T-helper 2 cell treated with Interferon-gamma antibody and Interleukin-4, amounts not matched to agents 100 ng/mL and 5 ng/mL, for 36 hours (primary cell): Measurements from ENCODE around the gene TBC1D5. TPM values are rescaled to one million over a fixed set of nuclear protein-coding genes. Genes with fewer than 3 reads are reported as not detected.
"Not testable (repeated sequence)": the region's sequence is repeated elsewhere in the genome, so short reads cannot be mapped to it uniquely, and the experiment has no call there.

ENCODE experiments used
- intact Hi-C: fragments of 100-400 bp; cut with micrococcal nuclease; formaldehyde crosslinking; loops from one replicate; pipeline ENCODE4 v1.15.1; 2023
- total RNA-seq: library from RNA; stranded (reverse); gene quantifications from 2 replicates; pipeline ENCODE4 v1.2.3, GENCODE V29; 2022

TBC1D5 gene
- total RNA-seq, 1 donor from 2014 or later = 51.6 TPM

DNA sequence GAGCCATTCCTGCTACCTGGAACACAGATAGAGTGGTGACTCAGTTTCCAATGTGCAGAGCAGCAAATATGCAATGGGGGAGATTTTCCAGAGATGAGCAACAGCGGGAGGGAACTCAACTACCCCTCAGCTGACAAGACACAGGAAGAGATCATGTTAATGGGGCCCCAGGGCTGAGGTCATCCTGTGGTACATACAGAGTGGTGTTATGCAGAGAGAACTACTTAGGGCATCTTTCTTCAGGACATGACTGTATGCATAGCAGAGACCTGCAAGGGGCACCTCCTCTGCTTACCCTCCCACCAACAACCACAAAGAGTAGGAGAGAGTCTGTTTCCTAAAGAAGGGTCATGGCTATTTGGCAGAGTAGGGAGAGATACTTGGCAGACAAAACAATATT is 6.8 kb upstream of the TBC1D5 start:
- intact Hi-C loops = loop anchor here (10.0 kb wide), 1 partner anchor 594 kb away; no protein-coding TSS in a partner anchor

DNA sequence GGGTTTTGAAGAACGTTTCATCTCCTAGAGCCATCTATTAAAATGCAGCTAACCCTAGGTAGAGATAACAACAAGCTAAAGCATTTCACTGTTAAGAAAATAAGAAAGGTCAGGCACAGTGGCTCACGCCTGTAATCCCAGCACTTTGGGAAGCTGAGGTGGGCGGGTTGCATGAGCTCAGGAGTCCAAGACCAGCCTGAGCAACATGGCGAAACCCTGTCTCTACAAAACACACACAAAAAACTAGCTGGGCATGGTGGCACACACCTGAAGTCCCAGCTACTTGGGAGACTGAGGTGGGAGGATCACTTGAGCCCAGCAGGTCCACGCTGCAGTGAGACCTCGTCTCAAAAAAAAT is 5.4 kb upstream of the TBC1D5 start:
- intact Hi-C loops = loop anchor here (10.0 kb wide), 1 partner anchor 593 kb away; no protein-coding TSS in a partner anchor

DNA sequence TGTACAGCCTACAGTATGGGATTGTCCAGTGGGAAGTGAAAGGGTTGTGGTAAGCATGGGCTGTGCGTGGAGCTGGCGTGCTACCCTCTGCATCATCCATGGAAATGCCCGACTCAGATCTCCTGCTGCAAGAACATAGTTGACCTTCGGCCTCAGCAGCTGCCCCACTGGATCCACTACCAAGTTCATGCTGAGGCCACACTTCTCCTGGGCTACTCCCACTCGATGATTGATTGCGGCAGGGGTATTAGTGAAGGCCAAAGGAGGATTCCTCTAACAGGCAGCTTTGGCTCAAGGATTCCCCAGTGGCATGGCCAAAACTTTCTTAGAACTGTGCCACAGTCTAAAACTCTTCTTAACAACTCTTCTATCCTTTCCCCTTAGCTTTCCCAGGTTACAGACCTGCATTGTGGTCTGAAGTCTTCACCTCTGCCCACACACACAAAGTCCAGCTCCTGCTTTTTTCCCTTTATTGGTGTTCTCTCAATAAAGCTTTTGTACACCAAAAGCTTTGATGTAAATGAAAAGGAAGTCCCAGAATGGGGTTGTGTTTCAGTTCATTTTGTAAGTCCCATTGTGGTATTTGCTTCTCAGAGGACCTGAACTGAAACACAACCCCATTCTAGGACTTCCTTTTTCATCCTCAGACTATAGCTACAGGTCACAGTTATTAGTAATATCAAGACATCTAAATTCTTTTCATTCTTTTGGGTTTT is 4.9 kb upstream of the TBC1D5 start:
- intact Hi-C loops = loop anchor here (10.0 kb wide), 1 partner anchor 593 kb away; no protein-coding TSS in a partner anchor

DNA sequence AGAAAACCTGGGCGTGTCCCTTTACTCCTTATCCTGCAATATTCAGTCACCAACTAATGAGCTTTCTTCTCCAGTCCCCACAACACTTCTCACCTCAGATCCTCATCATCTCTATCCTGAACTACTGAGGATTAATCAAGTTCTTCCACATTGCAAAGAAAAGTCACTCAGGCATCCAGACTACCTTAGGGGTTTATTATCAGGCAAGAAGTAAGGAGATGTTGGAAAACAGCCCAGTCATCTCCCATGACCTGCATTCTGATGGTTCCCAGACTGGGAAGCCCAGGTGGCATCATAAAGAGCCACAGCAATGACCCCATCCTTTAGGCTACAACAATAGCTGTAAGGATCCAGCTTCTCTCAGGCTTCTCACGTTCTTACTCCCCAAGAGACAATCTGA is 3.5 kb upstream of the TBC1D5 start:
- intact Hi-C loops = loop anchor here (10.0 kb wide), 1 partner anchor 591 kb away; no protein-coding TSS in a partner anchor

DNA sequence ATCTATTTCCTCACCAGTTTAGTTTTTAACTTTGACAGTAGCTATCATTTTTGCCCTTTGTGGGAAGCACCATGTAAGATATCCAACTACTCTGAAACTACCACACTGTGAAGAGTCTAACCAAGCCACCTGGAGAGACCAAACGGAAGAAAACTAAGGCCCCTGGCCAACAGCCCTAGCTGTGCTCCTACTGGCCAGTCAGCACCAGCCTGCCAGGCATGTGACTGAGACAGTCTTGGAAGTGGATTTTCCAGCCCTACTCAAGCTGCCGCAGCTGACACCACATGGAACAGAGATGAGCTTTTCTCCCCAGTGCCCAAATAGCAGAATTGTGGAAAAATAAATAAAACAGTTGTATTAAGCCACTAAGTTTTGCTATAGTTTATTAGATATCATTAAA is 2.9 kb upstream of the TBC1D5 start:
- intact Hi-C loops = loop anchor here (10.0 kb wide), 1 partner anchor 590 kb away; no protein-coding TSS in a partner anchor

DNA sequence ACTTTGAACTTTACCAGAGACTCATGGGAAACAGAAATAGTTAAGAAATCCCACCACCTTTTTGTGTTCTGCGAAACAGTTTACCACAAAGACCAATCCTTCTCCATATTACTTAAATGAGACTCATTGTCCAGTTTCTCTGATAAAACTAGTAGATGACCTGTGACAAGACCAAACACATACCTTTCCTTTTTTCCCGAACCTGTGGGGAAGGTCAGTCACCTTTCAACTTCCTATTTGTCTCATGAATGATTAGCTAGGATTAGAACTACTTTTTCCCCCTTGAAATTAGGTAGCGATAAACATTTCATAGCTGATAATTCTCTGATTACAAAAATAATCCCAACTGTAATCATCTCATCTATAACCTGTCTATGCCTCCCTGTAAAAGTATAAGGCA is 2.3 kb upstream of the TBC1D5 start:
- intact Hi-C loops = loop anchor here (5.0 to 10.0 kb wide), 2 partner anchors 590 to 998 kb away; no protein-coding TSS in a partner anchor

DNA sequence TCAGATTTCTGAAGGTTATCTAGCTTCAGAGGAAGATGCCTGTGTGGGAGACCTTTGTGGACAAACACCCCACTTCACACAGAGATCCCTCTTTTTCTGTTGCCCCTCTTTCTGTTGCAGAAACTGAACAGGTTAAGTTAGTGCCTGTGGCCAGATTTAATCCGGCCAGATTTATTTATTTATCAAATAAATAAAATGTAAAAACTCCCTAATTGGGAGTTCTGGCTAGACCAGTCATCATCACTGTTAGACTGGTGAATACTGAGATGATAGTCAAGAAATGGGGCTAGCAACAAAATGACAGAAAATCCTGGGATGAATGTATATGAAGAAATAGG is 1.2 kb upstream of the TBC1D5 start:
- intact Hi-C loops = loop anchor here (2.0 to 10.0 kb wide), 5 partner anchors 589 to 999 kb away; partner anchors contain the start of gene PLCL2

DNA sequence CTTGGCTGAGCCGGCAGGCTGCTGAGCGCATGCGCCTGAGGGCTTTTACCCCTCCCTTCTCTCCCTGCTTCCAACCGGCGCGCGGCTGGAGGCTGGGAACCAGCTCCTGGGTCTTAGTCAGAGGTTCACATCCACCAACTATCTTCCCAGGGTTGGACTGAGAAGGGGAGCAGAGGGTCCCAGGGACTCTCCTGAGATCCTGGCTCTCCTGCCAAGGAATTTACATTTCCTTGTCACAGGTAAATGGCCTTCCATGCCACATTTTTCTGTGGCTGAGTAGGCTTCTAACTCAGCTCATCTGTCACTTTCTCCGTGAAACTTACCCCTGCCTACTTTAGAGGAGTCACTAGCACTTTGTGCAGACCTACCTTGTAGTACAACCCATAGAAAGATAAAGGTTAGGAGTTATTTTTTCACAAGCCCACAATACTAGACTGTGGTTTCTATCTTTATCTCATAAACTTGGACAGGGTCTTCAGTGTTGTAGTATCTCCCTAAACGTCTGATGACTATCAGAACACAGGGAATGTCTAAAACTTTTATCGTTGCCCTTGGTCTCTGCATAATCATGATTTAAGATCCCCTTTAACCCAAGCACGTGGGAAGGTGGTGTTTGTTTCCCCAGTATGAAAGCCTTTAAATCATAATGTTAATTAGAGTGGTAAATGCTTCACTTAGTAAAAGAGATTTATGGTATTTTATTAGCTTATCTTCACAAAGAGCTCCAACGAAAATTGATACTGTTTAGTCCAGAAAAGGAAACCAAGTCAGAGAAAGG is 638 bp upstream of the TBC1D5 start:
- intact Hi-C loops = loop anchor here (1.0 to 10.0 kb wide), 7 partner anchors 31 to 1478 kb away; partner anchors contain the start of genes OXNAD1 and PLCL2

DNA sequence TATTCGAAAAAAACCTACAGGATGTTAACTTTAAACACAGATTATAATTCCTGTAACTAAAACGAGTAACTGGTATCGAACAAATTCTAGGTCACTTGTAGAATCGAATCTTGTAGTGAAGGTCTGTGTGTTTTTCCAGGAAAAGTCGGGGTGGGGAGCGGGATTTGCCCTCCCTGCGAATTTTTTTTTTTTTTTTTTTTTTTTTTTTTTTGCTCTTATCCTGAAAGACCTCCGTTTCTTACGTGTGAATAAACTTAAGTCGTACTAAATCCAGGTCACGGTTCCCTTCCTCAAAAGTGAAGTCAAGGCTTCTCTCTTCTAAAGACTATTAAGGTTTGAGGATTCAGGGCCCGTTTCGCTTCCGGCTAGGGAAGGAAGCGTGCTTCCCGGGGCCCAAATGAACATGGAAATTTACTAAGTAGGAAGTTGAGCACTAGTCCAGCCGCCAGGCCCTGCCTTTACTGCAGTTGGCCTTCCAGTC is 770 bp downstream of the TBC1D5 start:
- intact Hi-C loops = loop anchor here (1.0 to 10.0 kb wide), 7 partner anchors 33 to 1476 kb away; partner anchors contain the start of genes OXNAD1 and PLCL2

DNA sequence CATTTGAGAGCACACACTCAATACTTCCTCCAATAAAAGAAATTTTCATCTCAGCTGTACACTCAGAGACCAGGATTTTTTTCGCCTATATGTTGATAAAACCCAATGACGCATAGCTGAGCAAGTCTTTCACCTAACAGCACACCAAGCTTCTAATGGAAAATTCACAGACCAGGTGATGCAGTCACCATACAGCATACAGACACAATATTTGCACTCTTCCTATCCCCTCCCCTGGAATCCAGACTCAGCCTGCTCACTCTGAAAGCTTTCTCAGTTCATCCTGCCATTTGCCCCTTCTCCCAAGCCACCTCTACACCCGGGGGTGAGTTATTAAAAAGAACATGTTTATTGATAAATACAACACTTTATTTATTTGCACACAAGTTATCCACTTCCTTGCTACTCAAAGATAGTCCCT is 1.7 kb downstream of the TBC1D5 start:
- intact Hi-C loops = loop anchor here (5.0 to 10.0 kb wide), 2 partner anchors 586 to 1002 kb away; no protein-coding TSS in a partner anchor

DNA sequence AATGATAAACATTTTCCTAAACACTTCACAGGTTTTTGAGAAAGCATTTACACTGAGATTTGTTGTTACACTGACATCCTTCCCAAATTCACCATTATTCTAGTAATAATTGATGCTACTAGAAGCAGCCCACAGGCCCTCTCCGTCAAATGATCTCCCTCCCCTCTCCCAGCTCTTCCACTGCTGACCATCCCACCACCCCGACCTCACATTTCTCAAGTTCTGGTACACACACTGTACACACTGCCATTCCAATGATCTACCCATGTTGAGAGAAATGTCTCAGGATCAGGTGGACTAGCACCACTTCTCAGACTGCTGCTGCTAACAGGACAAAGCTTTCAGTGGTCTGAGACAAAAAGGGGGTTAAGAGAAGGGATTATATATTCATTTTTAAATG is 3.5 kb downstream of the TBC1D5 start:
- intact Hi-C loops = no loop called here

DNA sequence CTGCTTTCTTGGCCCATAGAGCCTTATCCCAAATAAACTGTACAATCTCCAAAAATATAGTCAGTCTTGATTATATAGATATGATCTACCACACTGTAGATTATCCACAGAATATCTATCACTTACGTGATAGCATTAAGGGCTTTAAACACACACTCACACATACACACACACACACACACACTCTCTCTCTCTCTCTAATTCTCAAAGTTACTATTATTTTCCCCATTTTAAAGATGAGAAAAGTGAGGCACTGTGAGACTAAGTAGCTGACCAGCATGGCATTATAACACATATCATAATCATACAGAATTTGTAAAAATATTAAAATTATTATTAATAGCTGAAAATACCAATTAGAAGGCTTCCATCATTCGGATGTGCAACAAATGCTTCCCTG is 4.2 kb downstream of the TBC1D5 start:
- intact Hi-C loops = no loop called here

DNA sequence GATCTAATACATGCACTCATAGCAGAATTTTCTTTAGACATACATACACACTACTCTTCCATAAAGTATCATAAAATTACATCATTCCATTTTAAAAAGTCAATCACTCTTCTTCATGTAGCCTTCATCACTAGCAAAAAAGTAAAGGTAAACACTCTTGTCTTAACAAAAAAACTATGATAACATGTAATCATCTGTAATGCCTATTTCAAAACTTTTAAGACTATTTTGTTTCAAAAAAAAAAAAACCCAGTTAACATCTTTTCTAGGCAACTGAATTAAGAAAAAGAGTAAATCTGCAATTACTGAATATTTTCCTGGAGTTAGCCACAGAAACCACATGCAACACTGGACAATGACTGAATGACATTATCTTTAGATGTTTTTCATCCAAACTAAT is 4.8 kb downstream of the TBC1D5 start:
- intact Hi-C loops = no loop called here

DNA sequence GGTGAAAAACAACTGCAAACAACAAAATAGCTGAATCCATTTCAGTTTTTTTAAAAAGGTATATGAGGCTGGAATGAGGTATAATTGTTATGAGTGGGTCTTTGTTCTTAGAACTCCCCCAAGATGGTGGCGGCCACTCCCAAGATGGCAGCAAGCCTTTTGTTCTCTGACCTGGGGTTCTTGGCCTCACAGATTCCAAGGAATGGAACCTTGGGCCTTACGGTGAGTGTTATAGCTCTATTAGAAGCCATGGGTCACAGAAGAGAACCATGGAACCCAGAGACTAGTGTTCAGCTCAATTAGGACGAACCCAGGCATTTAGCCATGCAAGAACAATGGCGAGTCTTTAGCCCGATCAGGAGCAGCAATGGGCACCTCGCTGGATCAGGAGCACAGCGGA is 7.1 kb downstream of the TBC1D5 start:
- intact Hi-C loops = not testable (repeated sequence)

DNA sequence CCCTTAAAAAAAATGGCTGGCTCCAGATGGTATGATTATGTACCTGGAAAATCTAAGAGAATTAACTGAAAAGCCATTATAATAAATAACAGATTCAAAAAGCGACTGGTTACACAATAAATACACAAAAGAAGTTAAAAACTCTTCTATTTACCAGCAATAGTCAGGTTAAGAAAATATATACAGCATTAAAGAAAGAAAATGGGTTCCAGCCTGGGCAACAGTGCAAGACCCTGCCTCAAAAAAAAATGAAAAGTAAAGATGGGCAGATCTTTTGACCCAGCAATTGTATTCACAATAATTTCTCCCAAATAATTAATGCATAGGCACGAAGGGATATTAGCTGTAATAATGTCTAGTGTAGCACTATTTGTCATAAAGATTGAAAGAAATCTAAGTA is 8.7 kb downstream of the TBC1D5 start:
- intact Hi-C loops = no loop called here

DNA sequence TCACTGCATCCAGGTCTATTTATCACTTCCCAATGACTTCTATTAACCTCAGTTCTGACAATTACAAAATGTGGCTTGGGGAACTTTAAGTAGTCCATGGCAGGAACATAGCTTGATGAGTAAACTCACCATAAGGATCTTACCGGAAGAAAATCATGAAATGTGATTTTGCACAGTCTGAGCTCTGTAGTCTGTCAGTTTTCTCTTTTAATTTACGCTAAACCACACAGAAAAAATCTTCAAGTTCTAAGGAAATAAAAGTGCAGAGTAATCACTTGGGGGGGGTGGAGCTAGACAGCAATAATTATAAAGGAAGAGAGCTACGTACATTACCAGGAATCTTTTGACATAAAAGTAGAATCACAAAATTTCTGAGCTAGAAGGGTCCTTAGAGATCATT is 9.2 kb downstream of the TBC1D5 start:
- intact Hi-C loops = no loop called here

DNA sequence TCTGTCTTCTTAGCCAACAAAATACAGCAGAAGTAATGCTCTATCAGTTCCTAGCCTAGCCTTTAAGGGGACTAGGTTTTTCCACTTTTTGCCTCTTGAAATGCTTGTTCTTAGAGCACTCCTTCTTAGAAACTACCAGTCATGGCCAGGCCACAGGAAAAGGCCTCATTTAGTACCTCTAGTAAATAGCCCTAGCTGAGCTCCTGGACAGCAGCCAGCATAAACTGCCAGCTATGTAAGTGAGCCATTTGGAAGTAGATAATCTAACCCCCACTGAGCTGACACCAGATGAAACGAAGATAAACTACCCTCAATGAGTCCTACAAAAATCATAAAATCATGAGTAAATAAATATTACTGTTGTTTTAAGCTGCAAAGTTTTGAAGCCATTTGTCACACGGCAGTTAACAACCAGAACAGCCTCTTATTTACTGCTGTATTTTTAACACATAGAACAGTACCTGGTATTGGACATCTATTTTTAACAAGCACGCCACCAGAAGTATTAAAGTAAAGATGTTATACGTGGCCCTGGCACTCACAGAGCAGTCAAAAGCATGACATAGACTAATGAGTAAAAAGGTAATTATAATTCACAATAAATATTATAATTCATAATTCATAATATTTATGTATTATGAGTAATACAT is 12.0 kb downstream of the TBC1D5 start:
- intact Hi-C loops = no loop called here

DNA sequence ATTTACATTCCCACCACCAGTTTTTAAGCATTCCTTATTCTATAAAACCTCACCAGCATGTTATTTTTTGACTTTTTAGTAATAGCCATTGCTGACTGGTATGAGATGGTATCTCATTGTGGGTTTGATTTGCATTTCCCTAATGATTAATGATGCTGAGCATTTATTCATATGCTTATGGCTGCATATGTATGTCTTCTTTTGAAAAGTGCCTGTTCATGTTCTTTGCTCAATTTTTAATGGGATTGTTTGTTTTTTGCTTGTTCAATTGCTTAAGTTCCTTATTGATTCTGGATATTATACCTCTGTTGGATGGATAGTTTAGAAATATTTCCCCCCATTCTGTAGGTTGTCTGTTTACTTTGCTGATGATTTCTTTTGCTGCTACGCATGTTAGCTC is 16.1 kb downstream of the TBC1D5 start:
- intact Hi-C loops = no loop called here

DNA sequence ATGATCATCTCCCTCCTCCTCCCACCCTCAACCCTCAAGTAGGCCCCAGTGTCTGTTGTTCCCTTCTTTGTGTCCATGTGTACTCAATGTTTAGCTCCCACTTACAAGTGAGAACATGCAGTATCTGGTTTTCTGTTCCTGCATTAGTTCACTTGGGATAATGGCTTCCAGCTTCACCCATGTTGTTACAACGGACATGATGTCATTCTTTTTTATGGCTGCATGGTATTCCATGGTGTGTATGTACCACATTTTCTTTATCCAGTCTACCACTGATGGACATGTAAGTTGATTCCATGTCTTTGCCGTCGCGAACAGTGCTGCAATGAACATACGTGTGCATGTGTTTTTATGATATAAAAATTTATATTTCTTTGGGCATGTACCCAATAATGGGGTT is 16.6 kb downstream of the TBC1D5 start:
- intact Hi-C loops = not testable (repeated sequence)

DNA sequence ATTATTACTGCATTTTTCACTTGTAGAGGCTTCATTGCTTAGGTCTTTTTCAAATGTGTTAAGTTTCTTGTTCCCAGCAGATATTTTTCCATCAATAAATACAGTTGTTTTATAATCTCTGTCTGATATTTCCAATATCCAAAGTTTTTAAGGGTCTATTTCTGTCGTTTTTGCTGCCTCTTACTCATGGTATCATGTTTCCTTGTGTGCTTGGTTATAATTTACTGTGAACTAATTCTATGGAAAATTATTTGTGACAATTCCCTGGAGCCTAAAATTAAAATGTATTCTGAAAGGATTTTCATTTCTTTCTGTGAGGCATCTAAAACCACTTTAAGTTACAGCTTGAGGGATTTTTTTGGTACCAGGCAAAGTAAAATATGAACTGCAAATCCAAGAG is 17.5 kb downstream of the TBC1D5 start:
- intact Hi-C loops = no loop called here

DNA sequence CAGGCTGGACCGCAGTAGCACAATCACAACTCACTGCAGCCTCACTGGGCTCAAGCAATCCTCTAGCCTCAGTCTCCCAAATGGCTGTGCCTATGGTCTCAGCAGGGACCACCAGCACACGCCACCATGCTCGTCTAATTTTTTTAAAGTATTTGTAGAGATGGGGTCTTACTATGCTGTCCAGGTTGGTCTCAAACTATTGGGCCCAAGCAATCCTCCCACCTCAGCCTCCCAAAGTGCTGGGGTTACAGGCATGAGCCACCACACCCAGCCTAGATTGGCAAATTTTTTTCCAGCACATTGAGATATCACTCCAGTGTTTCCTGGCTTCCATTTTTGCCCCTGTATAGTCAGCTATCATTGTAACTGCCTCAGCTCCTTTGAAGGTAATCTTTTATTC is 18.3 kb downstream of the TBC1D5 start:
- intact Hi-C loops = no loop called here

DNA sequence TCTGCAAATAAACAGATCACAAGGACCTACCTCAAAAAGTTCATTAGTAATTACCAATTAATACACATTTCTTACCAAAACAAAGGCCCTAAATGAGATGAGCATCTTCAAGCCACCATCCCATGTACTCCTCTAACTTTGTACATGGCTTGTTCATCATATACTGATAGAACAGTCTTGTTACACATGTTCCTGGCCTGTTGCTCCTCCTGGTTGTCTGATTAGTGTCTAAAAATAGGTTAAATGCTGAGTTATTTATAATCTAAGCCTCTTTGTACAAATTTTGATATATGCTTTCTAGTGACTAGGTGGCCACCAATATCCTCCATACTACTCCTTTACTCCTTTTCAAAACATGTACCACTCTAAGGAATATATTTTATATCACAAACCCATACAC is 25.0 kb downstream of the TBC1D5 start:
- intact Hi-C loops = no loop called here
